Spinal cord (tissue), 10 donors: ENCODE data around the gene ZNF300. TPM values are rescaled to one million over a fixed set of nuclear protein-coding genes. Genes with fewer than 3 reads are reported as not detected.
"Not testable (repeated sequence)": the region's sequence is repeated elsewhere in the genome, so short reads cannot be mapped to it uniquely, and the experiment has no call there.

Experiments
- DNase-seq, 6 donors: peaks; one replicate each; pipeline versions ENCODE4 v3.0.0 to v3.0.0-alpha.2; 2013 to 2015; ENCODE audit warnings: low spot score in 6 of 6, low read depth in 4 of 6
- H3K27ac ChIP-seq: one replicate; pipeline ENCODE4 v1.5.1; 2013; ENCODE audit warnings: low read depth, low read length, control low read depth
- H3K27me3 ChIP-seq: one replicate; pipeline ENCODE4 v1.6.1; 2013; ENCODE audit warnings: low read length; ENCODE audit not compliant: control insufficient read depth, insufficient read depth
- H3K36me3 ChIP-seq: one replicate; pipeline ENCODE4 v1.6.1; 2013; ENCODE audit warnings: low read length; ENCODE audit not compliant: control insufficient read depth, insufficient read depth
- H3K4me1 ChIP-seq: one replicate; pipeline ENCODE4 v1.6.1; 2013; ENCODE audit warnings: low read length; ENCODE audit not compliant: control insufficient read depth, insufficient read depth
- H3K4me3 ChIP-seq: one replicate; pipeline ENCODE4 v1.5.1; 2013; ENCODE audit warnings: low read depth, low read length, control low read depth
- H3K9me3 ChIP-seq: one replicate; pipeline ENCODE4 v1.6.1; 2013; ENCODE audit warnings: low read length; ENCODE audit not compliant: control insufficient read depth, insufficient read depth
- WGBS: methylation state at CpG from one replicate; pipeline ENCODE4 v1.1.5; 2013; ENCODE audit warnings: missing lambda C conversion rate; ENCODE audit not compliant: insufficient coverage; 5-methylcytosine and 5-hydroxymethylcytosine counted together
- polyA plus RNA-seq, 2 donors: library from polyadenylated mRNA; unstranded; fragments of 120-200 nt; gene quantifications; one replicate each; pipeline ENCODE4 v1.2.1, GENCODE V29; 2013; ENCODE audit not compliant: insufficient read length in 2 of 2
- total RNA-seq, 2 donors: library from RNA; depleted of rRNA in 1 of 2; stranded (reverse); fragments of 120-200 nt in 1 of 2; fragments of >200 nt in 1 of 2; gene quantifications; one replicate each; pipeline versions ENCODE4 v1.2.3 to v1.2.4, GENCODE V29; 2013 to 2014
- donor health status: healthy.

Gene ZNF300
- total and polyA plus RNA-seq, 4 donors = 23.2 to 36.0 (median 25.5) TPM

DNA sequence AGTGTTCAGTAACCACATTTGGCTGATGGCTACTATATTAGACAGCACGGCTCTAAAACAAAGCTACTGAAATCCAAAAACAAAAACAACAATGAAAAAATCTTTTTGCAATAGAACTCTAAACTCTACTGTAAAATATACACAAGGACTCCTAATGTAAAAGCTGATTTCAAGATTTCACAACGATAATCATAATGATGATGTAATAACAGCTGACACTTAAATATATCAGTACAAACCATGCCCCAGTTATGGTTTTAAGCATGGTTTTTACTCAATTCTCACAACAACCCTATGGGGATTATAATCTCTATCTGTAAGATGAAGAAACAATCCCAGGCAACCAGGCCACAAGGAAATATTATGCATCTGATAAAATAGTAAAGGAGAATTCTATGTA is 3.3 kb downstream of the ZNF300 start:
- no peak for DNase-seq
- Histone ChIP-seq H3K27ac (no peak overlapping the region), H3K27me3 (no peaks in the 10 kb centered on the region), H3K36me3 (peaks cover 15% of the 10 kb centered on the region), H3K4me3 (no peak overlapping the region), H3K4me1 (no peaks in the 10 kb centered on the region), H3K9me3 (peaks cover 41% of the 10 kb centered on the region)
- WGBS = no CpG with 5 or more reads among the region's 2 CpGs

DNA sequence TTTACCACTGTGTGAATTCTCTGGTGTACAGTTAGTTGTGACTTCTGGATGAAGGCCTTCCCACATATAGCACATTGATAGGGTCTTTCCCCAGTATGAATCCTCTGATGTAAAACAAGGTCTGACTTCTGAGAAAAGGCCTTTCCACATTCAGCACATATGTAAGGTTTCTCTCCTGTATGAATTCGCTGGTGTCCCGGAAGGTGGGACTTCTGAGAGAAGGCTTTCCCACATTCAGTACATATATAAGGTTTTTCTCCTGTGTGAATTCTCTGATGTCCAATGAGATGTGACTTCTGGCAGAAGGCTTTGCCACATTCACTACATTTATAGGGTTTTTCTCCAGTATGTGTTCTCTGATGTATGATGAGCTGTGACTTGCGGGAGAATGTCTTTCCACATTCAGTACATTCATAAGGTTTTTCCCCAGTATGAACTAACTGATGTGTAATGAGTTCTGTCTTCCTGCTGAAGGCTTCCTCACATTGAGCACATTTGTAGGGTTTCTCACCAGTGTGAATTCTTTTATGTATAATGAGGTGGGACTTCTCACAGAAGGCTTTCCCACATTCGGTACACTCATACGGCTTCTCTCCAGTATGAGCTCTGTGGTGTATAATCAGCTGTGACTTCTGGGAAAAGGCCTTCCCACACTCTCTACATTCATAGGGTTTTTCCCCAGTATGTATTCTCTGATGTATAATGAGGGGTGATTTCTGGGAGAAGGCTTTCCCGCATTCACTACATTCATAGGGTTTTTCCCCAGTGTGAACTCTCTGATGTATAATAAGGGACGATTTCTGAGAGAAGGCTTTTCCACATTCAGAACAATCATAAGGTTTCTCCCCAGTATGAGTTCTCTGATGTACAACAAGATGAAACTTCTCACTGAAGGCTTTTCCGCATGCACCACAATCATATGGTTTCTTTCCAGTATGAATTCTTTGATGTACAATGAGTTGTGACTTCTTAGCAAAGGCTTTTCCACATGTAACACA is 9.1 kb downstream of the ZNF300 start:
- Histone ChIP-seq H3K4me1 (no peaks in the 10 kb centered on the region), H3K9me3 (peaks cover 67% of the 10 kb centered on the region), H3K36me3 (peaks cover 13% of the 10 kb centered on the region), H3K27me3 (no peaks in the 10 kb centered on the region), H3K27ac (no peak overlapping the region), H3K4me3 (no peak overlapping the region)
- DNase-seq = no peak
- no CpG with 5 or more reads among the region's 8 CpGs for WGBS

DNA sequence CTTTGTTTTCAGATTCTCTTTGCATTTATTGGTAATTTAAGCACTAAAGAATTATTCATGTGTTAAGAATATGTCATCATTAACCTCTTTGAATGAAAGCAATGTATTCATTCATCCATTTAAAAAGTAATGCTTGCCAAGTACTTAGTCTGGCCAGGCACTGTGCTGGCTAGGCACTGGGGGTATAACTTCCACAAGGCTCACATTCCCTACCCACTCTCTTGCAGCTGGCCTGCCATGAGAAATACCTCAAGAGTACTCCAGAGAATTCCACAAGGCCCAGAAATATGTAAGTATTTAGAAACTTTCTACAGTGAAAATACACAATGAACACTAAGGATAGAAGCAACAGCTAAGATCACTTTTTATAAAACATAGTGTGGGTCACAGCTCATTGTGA is 25.4 kb downstream of the ZNF300 start:
- H3K27ac ChIP-seq = no peak overlapping the region

DNA sequence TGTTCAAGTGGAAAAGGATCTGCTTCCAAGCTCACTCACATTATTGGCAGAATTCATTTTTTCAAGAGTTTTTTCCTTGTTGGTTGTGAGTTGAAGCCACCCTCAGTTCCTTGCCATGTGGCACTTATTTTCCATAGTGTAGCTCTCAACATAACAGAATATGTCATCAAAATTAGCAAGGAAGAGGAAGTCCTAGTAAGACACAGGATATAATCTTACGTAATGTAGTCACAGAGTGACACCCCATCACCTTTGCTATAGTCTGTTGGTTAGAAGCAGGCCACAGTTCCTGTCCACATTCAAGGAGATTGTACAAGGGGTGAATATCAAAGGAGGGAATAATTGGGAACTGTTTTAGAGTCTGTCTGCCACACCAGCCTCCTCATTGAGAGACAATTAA is 42.7 kb downstream of the ZNF300 start:
- DNase-seq = no peak
- no CpG with 5 or more reads among the region's 1 CpG for WGBS
- Histone ChIP-seq H3K27me3 (no peaks in the 10 kb centered on the region), H3K36me3 (no peaks in the 10 kb centered on the region), H3K27ac (no peak overlapping the region), H3K4me1 (no peaks in the 10 kb centered on the region), H3K9me3 (peaks cover 8% of the 10 kb centered on the region), H3K4me3 (no peak overlapping the region)

More for the DNA sequence above, 25.4 kb downstream of the ZNF300 start:
- no peak for DNase-seq
- Histone ChIP-seq H3K4me1 (no peaks in the 10 kb centered on the region), H3K4me3 (no peak overlapping the region), H3K9me3 (peaks cover 2% of the 10 kb centered on the region), H3K36me3 (no peaks in the 10 kb centered on the region), H3K27me3 (no peaks in the 10 kb centered on the region)

DNA sequence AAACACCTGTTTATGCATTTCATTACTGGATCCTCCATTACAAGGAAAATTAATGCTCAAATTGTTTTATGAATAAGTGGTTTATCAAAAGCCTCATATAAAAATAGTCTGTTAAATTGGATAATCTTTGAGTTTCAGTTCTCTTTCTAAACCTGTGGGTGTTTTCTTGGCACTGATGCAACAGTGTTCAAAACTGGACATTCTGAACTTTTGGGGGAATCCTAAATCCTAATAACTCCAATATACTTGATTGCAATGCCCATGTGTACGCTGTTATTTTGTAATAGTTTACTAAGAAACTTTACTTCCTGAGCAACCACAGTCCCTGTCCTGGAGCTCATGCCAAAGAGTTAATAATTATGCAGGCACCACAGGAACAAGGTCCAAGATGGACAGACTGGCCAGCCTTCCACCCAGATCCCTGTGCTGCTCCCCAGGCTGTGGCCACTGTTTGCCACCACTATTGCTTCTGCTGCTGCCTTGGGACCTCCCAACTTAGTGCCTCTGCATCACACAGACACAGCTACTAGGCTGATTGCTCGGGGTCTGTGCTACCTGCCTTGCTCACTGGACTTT is 44.4 kb downstream of the ZNF300 start:
- Histone ChIP-seq H3K4me1 (no peaks in the 10 kb centered on the region), H3K36me3 (no peaks in the 10 kb centered on the region), H3K27ac (no peak overlapping the region), H3K4me3 (no peak overlapping the region), H3K27me3 (no peaks in the 10 kb centered on the region), H3K9me3 (peaks cover 5% of the 10 kb centered on the region)
- DNase-seq = no peak
- no CpG with 5 or more reads among the region's 2 CpGs for WGBS

DNA sequence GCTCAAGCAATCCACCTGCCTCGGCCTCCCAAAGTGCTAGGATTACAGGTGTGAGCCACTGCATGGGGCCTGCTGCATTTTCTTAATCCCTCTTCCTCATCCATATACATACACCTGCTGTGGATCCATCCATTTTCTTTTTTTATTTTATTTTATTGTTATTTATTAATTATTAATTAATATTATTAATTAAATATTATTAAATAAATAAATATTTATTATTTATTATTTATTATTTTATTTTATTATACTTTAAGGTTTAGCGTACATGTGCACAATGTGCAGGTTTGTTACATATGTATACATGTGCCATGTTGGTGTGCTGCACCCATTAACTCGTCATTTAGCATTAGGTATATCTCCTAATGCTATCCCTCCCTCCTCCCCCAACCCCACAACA is 48.1 kb downstream of the ZNF300 start:
- H3K4me1 ChIP-seq, H3K36me3 ChIP-seq, H3K9me3 ChIP-seq, H3K27me3 ChIP-seq, H3K4me3 ChIP-seq, DNase-seq, H3K27ac ChIP-seq: not testable (repeated sequence)
- no CpG with 5 or more reads among the region's 3 CpGs for WGBS

DNA sequence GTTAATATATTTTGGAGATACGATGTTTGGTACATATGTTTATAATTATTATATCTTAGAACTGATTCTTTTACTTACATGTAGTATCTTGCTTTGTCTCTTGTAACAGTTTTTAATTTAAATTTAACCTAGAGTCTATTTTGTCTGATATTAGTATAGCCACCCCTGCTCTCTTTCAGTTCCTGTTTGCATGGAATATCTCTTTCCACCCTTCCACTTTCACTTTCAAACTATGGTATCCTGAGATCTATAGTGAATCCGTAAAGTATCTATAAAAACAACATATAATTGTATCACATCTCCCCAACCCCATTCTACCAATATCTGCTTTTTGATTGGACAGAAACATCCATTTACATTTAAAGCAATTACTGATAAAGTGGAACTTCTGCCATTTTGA is 51.2 kb downstream of the ZNF300 start:
- no peak for DNase-seq
- no peaks in the 10 kb centered on the region for H3K27me3 ChIP-seq
- no CpG with 5 or more reads among the region's 2 CpGs for WGBS
- no peak overlapping the region for H3K4me3 ChIP-seq
- no peaks in the 10 kb centered on the region for H3K36me3 ChIP-seq
- H3K27ac ChIP-seq = no peak overlapping the region
- no peaks in the 10 kb centered on the region for H3K4me1 ChIP-seq
- H3K9me3 ChIP-seq = no peaks in the 10 kb centered on the region

DNA sequence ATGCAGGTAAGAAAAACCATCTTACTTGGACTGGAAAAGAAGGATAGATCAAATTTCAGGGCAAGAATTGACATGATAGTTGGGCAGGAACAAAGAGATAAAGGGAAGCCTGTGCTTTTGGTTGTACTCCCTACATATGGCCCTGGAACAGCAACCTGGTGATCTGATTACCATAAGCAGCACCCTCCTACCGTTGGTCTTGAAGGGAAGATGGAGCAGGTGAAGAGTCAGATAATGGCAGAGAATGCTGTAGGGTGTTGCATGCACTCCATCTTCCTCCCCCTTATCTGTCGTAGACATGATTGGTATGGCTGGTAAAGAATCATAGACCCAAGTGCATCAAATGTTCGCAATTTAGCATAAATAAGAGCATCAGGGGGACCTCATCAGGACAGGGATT is 53.7 kb downstream of the ZNF300 start:
- no peak overlapping the region for H3K27ac ChIP-seq
- H3K4me3 ChIP-seq = no peak overlapping the region
- no peaks in the 10 kb centered on the region for H3K27me3 ChIP-seq
- no peaks in the 10 kb centered on the region for H3K36me3 ChIP-seq
- H3K9me3 ChIP-seq = no peaks in the 10 kb centered on the region
- H3K4me1 ChIP-seq = no peaks in the 10 kb centered on the region
- no peak for DNase-seq
- WGBS = 100% methylated on average over 1 of the region's 3 CpGs

DNA sequence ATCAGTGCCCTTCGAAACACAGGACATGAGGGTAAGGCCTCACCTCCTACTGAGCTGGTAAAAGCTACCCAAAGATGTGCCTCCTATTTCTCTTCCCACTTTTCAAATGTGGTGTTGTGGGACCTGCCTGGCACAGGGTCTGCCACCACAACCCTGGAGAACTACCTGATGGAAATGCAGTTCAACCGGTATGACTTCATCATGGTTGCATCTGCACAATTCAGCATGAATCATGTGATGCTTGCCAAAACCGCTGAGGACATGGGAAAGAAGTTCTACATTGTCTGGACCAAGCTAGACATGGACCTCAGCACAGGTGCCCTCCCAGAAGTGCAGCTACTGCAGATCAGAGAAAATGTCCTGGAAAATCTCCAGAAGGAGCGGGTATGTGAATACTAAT is 56.5 kb downstream of the ZNF300 start:
- Histone ChIP-seq H3K27ac (no peak overlapping the region), H3K9me3 (no peaks in the 10 kb centered on the region), H3K27me3 (no peaks in the 10 kb centered on the region), H3K36me3 (no peaks in the 10 kb centered on the region), H3K4me3 (no peak overlapping the region), H3K4me1 (no peaks in the 10 kb centered on the region)
- no peak for DNase-seq
- 76% methylated on average over 3 of the region's 4 CpGs for WGBS

DNA sequence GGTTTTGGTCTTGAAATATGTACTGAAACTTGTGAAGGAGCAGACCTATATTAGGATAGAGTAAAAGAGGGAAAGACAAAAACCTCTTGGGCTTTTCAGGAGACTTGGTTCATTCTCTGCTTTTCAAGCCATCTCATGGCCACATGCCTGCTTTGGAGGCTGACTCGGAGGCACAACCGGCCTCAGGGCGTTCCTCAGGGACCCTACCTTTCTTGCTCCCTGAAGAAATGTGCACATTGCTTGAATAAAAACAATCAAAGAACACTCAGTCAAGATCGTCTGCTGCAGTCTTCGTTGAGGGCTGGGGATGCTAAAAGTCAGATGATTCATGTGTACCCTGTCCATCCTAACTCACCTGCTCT is 57.5 kb downstream of the ZNF300 start:
- Histone ChIP-seq H3K4me3 (no peak overlapping the region), H3K9me3 (no peaks in the 10 kb centered on the region), H3K4me1 (no peaks in the 10 kb centered on the region), H3K27ac (no peak overlapping the region), H3K27me3 (no peaks in the 10 kb centered on the region), H3K36me3 (no peaks in the 10 kb centered on the region)
- DNase-seq = no peak
- 38% methylated on average over 3 of the region's 5 CpGs for WGBS
